ENCODE data around the gene FLNC.

The FLNC gene

GRCh38 chr7:128902761-128903585 is 72.8 kb downstream of the FLNC start:
- DNase-seq, result no peak

- DNase-seq, result no peak
Observed at GRCh38 chr7:128903621-128904361, 73.6 kb downstream of the FLNC start.

DNA sequence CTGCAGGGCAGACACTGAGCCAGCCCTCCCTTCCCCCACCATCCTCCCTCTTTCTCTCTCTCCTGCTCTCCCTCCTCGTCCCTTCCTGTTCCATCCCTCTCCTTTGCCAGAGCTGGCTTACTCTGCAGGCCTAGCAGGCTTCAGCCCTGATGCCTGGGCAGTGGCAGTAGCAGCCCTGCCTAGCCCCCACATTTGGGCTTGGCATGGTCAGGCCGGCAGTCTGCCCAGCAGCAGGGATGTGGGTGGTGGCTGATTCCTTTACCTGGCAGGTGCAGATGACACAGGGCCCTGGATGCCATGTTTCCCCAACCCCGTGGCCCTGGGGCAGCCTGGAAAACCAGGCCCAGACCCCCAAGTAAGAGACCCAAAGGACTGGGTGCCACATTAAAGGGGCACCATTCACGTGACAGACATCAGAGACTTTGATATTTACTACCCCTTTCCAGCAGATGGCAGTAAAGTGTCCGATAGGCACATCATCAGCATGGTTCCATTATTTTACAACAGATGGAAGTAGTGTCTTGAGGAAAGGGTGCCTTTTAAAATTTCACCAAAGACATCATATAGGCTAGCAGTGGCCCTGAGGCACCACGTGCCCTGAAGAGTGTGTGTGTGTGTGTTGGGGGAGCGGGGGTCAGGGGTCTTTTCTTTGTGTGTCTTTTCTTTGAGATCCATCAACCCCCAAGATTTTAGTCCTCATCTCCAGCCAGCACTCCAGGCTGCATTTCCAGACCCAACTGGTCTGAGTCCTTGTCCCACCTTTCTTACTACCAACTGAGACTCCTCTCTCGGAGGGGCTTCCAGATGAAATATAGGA is 74.4 kb downstream of the FLNC start:
- no peak for DNase-seq

GRCh38 chr7:128906001-128906765 is 76.0 kb downstream of the FLNC start:
- no peak for DNase-seq

GRCh38 chr7:128906766-128907559 is 76.8 kb downstream of the FLNC start:
- no peak for DNase-seq
